Fibroblast of gingiva (primary cell): Measurements from ENCODE around the gene SHKBP1.
A peak's percentile ranks its signal among the peaks of the same experiment; 100 is the strongest.
"Not testable (repeated sequence)": the region's sequence is repeated elsewhere in the genome, so short reads cannot be mapped to it uniquely, and the experiment has no call there.

Source experiments
- DNase-seq: peaks from one replicate; pipeline ENCODE4 v3.0.0-alpha.2; 2011; ENCODE audit warnings: low read depth

Gene SHKBP1

DNA sequence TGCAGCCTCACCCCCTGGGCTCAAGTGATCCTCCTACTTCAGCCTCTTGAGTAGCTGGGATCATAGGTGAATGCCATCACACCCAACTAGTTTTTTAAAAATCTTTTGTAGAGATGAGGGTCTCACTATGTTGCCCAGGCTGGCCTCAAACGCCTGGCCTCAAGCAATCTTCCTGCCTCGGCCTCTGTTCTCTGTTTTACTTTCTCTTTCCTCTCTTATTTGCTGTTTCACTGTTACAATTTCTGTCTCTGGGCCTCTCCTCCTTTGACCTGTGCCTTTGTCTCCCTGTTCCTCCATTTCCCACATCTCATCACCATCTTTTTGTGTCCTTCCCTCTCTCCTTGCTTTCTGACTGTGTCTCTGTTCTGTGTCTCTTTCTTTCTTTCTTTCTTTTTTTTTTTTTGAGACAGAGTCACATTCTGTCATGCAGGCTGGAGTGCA, 9.3 kb downstream of the SHKBP1 start:
- DNase-seq: no peak

GRCh38 chr19:40586611-40587010, 9.9 kb downstream of the SHKBP1 start:
- no peak for DNase-seq

DNA sequence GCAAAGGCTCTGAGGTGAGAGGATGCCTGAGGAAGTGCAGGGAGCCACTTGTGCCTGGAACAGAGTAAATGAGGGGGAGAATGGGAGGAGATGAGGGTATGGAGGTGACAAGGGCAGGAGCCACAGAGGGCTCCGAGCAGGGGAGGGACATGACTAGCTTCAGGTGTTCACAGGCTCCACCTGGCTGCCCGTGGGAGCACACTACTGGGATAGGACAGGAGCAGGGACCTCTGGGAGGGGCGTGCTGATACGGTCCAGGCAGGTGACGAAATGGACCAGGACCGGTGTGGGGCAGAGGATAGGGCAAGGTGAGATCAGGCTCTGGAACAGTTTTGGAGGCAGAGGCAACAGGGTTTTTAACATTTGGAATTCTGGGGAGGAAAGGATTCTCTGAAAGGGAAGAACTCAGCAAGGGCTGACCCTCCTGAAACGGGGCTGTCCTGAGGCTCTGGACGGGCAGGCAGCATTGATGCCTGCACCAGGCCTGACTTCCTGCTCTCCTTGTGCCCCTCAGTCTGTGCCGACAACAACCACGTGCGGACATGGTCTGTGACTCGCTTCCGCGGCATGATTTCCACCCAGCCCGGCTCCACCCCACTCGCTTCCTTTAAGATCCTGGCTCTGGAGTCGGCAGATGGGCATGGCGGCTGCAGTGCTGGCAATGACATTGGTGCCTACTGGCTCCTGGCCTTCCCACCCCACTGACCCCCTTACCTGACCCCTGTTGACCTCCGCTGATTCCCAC, 11.6 kb downstream of the SHKBP1 start:
- DNase-seq: no peak

GRCh38 chr19:40588926-40589569, 12.4 kb downstream of the SHKBP1 start:
- no peak for DNase-seq

DNA sequence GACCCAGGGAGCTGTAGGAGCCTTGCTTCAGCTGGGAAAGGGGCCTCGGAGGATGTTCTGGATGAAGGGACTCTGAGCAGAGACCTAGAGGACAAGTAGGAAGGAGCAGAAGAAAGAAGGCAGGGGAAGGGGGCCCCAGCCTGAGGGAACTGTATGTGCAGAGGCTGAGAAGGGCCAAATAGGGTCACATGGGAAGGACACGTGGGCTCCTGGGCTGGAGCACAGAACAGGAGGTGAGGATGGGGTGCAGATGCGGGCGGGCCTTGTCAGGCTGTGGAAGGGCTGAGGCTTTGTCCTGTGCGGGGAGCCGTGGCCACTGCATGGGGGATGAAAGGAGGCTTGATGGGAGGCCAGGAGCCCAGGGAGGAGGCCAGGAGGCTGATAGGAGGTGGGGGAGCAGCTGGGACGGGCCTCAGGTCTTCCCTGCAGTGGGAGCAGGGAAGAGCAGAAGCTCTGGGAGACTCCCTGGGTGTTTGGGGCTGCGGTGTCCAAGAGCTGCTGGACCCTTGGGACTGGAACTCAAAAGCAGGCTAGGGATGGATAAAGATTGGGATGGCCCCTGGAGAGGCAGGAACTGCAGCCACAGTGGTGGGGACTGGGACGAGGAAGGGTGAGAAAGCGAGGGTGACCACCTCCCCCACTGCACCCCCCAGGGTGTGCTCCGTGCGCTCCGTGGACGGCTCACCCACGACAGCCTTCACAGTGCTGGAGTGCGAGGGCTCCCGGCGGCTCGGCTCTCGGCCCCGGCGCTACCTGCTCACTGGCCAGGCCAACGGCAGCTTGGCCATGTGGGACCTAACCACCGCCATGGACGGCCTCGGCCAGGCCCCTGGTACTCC, 13.1 kb downstream of the SHKBP1 start:
- no peak for DNase-seq

- no peak for DNase-seq
These were observed 14.0 kb downstream of the SHKBP1 start for GRCh38 chr19:40590464-40591265.

DNA sequence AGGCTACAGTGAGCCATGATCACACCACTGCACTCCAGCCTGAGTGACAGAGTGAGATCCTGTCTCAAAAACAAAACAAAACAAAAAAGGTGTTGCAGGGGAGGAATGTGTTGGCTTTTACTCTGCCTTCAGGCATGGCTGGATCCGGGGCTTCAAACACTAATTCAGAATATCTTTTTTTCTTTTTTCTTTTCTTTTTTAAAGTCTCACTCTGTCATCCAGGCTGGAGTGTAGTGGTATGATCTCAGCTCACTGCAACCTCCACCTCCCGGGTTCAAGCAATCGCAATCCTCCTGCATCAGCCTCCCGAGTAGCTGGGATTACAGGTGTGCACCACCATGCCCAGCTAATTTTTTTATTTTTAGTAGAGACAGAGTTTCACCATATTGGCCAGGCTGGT, 15.1 kb downstream of the SHKBP1 start:
- DNase-seq: not testable (repeated sequence)

- peak; percentile 53 for DNase-seq
These were observed 15.5 kb downstream of the SHKBP1 start for GRCh38 chr19:40592170-40592569.

- no peak for DNase-seq
These were observed 17.6 kb downstream of the SHKBP1 start for GRCh38 chr19:40594255-40594654.

- DNase-seq: no peak
These were observed 18.0 kb downstream of the SHKBP1 start for GRCh38 chr19:40594657-40595091.

- peak; percentile 36 for DNase-seq
These were observed 20.1 kb downstream of the SHKBP1 start for GRCh38 chr19:40596608-40597328.

- DNase-seq: no peak
These were observed 20.7 kb downstream of the SHKBP1 start for GRCh38 chr19:40597329-40597838.

DNA sequence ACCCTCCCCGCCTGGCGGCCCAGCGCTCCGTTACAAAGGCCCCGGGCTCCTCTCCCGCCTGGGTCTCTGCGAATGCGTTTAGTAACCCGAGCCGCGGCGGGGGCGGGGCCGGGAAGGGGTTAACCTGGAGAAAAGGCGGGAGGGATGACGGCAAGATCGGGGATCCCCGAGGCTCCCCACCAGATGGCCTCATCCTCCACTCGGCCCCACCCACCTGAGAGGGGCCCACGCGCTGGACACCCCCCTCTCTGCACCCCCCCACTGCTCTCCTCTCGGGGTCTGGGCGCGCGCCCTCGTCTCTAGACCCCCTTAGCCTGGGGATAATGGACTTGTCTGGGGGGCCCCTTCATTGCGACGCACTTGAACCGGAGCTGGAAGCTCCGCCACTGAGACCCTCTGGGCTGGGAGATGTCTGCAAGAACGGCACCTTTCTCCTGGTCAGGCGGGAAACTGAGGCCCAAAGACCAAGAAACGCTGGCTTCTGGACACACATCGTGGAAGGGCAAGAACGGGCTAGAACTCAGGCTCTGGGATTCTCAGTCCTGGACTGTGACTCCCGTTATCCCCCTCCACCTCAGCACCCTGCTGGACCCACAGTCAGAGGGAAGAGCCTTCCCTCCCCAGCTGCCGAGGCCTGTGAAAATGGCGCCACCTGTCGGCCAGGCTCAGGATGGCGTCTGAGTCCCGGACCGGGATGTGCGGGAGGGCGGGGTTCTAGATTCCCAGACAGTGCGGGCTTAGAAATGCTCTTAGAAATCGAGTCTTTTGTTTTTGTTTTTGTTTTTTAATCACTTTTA, 21.6 kb downstream of the SHKBP1 start:
- peak; percentile 72 for DNase-seq

DNA sequence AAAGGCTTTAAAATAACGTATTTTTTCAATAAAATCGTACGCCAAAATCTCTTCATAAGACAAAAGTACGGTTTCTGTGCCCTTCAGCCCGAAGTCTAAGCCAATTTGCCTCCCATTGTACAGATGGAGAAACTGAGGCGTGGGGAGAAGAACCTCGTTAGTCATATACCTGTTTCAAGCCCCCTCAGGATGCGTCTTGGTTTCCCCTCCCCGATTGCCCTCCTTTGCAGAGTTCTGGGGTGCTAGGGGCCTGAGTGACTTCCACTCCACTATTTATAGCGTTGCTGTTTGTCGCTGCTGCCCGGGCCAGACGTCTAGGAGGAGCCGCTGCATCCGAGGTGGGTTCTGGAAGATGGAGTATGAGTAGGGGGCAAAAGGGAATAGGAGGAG, 22.2 kb downstream of the SHKBP1 start:
- DNase-seq: no peak

DNA sequence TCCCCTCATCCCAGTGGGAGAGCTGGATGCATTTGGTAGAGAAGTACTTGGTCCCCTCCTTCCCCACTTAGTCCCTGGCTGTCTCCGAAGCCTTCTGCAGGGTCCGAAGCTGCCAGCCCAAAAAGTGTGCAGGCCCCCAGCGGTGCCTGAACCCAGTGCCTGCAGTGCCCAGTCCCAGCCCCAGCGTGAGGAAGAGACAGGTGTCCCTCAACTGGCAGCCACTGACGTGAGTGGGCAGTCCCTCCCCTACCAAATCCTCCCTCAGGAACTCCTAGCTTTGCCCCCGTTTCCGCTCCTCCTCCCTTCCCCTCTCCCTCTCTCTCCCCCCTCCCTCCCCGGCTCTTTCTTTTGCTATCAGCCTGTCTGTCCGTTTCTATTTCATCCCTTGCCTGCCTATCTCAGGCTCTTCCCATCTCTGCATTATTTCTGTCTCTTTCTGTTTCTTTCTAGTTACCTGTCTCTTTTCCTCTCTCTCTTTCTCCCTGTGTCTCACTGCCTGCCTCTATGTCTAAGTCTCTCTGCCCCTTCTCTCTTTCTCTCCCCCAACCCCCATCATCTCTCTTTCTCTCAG, 22.7 kb downstream of the SHKBP1 start:
- no peak for DNase-seq

DNA sequence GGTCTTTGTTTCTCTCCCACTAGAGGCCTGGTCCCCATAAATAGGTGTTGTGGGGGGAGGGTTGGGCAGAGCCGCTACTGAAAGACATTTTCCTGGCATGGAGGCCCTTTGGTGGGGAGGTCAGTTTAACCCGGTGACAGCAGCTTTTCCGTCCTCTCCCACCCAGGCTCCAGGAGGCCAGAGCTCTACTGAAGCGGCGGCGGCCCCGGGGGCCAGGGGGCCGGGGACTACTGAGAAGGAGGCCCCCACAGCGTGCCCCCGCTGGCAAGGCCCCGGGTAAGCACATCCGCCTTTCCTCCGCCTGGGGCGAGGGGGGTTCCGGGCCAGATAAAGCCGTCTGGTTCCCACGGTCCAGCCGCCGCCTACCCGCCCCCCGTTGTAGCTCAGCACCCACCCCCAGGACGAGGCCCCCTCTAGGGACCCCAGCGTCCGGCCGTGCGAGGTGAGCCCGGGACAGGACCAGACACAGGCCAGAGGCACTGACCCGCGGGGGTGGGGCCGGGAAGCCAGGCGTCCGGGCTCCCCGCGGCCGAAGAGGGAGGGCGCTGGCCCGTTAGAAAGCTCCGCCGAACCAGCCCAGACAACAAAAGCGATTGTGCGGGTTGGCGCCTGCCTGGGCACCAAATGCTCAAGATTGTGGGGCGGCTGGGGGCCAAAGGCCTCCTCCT, 23.4 kb downstream of the SHKBP1 start:
- no peak for DNase-seq

DNA sequence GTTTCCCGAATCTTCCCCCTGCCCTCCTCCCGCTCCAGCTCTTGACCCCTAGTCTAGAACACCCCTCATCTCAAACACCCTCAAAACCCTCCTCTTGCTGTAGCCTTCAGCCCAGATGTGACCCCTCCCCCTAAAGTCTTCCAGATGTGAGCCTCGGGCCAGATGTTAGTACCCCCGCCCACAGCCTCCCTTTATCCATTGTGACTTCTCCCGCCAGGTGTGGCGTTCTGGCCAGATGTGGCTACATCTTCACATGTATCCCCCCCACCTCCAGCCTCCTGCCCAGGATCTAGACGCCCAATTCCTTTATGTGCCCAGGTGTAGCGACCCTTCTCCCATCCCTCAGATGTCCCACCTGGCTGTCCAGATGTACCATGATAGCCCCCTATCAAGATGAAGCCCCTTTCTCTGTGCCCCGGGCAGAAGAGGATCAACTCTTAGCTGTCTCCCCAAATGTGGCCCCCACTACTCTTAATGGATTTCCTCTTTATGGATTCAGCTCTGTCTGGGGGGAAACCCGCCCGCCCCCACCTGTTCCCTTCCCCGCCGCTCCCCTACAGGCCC, 24.0 kb downstream of the SHKBP1 start:
- no peak for DNase-seq

GRCh38 chr19:40601134-40601974, 24.7 kb downstream of the SHKBP1 start, which contains the start of gene LTBP4:
Gene LTBP4 (plus strand): TSS chr19:40601369. CDS start chr19:40601388, 19 bp downstream.
- no peak for DNase-seq
